ENCODE measurements around the gene SPTLC2.

DNA sequence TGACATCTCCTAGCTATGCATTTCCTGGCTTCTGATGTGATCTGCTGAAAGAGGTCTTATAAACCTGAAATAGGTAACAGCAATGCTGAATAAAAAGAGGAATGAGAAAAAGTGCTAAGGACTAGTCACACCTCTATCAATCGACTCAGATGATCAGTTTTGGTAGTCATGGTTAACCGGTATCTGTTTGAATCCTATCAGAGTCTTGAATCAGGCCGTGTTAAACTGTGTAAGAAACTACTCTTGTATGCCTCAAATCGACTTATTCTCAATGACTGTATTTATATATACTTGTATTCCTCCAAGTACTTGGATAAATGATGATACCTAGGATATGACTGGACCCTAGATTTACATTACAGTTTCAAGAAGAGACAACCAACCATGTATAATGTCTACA is 107.1 kb downstream of the SPTLC2 start:
- TF ChIP-seq, protein P1, sequence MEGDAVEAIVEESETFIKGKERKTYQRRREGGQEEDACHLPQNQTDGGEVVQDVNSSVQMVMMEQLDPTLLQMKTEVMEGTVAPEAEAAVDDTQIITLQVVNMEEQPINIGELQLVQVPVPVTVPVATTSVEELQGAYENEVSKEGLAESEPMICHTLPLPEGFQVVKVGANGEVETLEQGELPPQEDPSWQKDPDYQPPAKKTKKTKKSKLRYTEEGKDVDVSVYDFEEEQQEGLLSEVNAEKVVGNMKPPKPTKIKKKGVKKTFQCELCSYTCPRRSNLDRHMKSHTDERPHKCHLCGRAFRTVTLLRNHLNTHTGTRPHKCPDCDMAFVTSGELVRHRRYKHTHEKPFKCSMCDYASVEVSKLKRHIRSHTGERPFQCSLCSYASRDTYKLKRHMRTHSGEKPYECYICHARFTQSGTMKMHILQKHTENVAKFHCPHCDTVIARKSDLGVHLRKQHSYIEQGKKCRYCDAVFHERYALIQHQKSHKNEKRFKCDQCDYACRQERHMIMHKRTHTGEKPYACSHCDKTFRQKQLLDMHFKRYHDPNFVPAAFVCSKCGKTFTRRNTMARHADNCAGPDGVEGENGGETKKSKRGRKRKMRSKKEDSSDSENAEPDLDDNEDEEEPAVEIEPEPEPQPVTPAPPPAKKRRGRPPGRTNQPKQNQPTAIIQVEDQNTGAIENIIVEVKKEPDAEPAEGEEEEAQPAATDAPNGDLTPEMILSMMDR (IDR thresholded peaks at IDR 0.05) = no peak
- TF ChIP-seq POLR2A (IDR thresholded peaks at IDR 0.05) (no peak), EP300 (IDR thresholded peaks at IDR 0.05) (no peak), POLR2AphosphoS5 (IDR thresholded peaks at IDR 0.05) (no peak)

All from gastroesophageal sphincter (tissue), 3 donors.